Measurements from ENCODE around the gene TRIM7.

Gene TRIM7

GRCh38 chr5:181231432-181231831, 26.4 kb upstream of the TRIM7 start:
- no peak for DNase-seq (ENCODE audit: insufficient read length, low spot score)

GRCh38 chr5:181230551-181230950, 25.6 kb upstream of the TRIM7 start:
- no peak for TF ChIP-seq CTCF (IDR thresholded peaks at IDR 0.05; ENCODE audit: insufficient read depth, missing control alignments)
- FAIRE-seq (no peak), DNase-seq (ENCODE audit: insufficient read length, low spot score) (no peak)

More at GRCh38 chr5:181231432-181231831, 26.4 kb upstream of the TRIM7 start:
- FAIRE-seq: no peak
- TF ChIP-seq CTCF (IDR thresholded peaks at IDR 0.05; ENCODE audit: insufficient read depth, missing control alignments): no peak

DNA sequence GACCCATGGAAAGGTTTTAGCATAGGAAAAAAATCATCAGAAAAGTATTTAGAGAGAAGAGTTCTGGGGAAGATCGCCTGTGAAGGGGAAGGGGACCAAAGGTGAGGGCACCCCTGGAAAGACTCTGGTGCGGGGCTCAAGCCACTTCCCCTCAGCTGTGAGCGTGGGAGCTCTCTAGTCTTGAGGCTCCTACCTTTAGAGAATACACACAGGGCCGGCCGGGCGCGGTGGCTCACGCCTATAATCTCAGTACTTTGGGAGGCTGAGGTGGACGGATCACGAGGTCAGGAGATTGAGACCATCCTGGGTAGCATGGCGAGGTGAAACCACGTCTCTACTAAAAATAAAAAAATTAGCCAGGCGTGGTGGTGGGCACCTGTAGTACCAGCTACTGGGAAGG, 25.0 kb upstream of the TRIM7 start:
- no peak for TF ChIP-seq CTCF (IDR thresholded peaks at IDR 0.05; ENCODE audit: insufficient read depth, missing control alignments)
- FAIRE-seq (no peak), DNase-seq (ENCODE audit: insufficient read length, low spot score) (no peak)

DNA sequence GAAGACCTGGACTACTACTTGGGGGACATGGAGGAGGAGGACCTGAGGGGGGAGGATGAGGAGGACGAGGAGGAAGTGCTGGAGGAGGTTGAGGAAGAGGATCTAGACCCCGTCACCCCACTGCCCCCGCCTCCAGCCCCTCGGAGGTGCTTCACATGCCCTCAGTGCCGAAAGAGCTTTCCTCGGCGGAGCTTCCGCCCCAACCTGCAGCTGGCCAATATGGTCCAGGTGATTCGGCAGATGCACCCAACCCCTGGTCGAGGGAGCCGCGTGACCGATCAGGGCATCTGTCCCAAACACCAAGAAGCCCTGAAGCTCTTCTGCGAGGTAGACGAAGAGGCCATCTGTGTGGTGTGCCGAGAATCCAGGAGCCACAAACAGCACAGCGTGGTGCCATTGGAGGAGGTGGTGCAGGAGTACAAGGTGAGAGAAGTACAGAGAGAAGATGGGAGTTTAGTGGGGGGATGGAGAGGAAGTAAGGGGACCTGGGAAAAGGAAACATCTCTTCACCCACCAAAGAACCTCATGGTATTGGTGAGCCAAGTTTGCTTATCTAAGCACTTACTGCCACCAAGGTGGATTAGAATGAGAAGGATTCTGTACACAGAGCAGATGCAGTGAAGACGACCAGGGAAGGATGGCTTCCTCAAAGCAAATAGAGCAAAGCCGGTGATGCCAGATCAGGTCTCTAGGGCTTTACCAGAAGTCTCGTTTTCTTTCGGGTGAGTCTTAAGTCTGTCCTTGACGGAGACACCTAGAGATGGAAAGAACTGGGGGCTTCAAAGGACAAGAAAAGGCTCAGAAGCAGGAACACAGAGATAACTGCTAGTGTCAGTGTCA, 19.6 kb upstream of the TRIM7 start:
- DNase-seq (ENCODE audit: insufficient read length, low spot score): no peak
- no peak for FAIRE-seq

DNA sequence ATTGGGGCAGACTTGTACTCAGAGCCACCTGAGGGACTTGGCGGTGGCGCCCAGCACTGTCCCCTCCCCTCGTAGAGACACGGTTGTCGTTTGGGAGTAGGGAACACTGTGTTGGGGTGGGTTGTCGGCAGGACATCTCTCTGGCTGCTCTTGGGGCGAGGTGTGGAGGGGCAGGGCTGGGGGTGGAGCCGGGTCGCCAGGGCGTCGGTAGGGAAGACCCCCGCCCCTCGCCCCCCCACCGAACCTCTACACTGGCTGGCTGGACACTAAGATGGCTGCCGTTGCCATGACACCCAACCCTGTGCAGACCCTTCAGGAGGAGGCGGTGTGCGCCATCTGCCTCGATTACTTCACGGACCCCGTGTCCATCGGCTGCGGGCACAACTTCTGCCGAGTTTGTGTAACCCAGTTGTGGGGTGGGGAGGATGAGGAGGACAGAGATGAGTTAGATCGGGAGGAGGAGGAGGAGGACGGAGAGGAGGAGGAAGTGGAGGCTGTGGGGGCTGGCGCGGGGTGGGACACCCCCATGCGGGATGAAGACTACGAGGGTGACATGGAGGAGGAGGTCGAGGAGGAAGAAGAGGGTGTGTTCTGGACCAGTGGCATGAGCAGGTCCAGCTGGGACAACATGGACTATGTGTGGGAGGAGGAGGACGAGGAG, 18.9 kb upstream of the TRIM7 start:
- no peak for TF ChIP-seq CTCF (IDR thresholded peaks at IDR 0.05; ENCODE audit: insufficient read depth, missing control alignments)
- DNase-seq (ENCODE audit: insufficient read length, low spot score) (no peak), FAIRE-seq (no peak)

More for the DNA sequence above, 19.6 kb upstream of the TRIM7 start:
- no peak for TF ChIP-seq CTCF (IDR thresholded peaks at IDR 0.05; ENCODE audit: insufficient read depth, missing control alignments)

DNA sequence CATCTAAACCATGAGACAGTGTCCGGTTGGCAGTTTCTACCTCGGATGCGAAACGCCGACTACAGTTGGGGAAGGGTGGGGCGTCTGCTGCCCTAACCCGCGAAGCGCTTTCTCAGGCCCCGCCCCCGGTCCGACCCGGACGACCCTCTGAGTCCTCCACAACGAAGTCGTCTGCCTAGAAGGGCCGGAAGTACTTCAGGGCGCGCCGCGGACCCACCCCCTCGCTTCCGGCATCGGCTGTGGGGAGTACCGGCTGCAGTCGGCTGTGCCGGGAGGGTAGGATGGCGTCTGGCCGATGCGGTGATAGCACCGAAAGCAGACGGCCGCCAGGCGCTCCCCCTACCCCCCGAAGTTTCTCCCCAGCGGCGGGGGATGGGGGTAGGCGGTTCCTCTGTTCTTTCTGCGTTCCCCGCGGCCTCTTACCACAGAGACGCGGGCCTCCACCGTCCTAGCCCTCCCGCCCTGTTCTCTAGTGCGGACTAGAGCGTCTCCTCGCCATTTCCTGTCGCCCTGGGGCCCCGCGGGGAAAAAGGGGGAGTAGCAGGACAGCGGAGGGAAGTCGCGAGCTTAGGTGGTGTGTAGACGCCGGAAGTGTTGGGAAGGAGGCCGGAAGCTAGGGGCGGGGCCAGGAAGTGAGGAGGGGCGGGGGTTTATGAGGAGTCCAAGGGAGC, 18.2 kb upstream of the TRIM7 start, which contains the start of gene TRIM41:
TRIM41 (plus strand) TSS at position 224 of the 671 bp plus-strand sequence. CDS start 719 bp downstream, outside the sequence.
- FAIRE-seq: no peak
- no peak for DNase-seq (ENCODE audit: insufficient read length, low spot score)
- no peak for TF ChIP-seq CTCF (IDR thresholded peaks at IDR 0.05; ENCODE audit: insufficient read depth, missing control alignments)

Measured in D721Med (cell line).